RWPE2 (cell line): ENCODE results near the gene ENTPD2.

Experiments used
- ATAC-seq: fragments of 200-7000 bp; cut with Tn5 transposase; 3 replicates; pipeline ENCODE4 v1.9.1; 2021; ENCODE audit warnings: low read depth
- DNase-seq: peaks from one replicate; pipeline ENCODE4 v3.0.0-alpha.2; 2020; ENCODE audit warnings: low spot score
- H3K27ac ChIP-seq: fragments of 450-650 bp; 2 replicates; pipeline ENCODE4 v1.5.1; 2017; ENCODE audit warnings: mild to moderate bottlenecking; ENCODE audit not compliant: poor library complexity, severe bottlenecking
- H3K27me3 ChIP-seq: fragments of 250-450 bp; sonication (Bioruptor Pico); 2 replicates; pipeline ENCODE4 v1.5.1; 2021; ENCODE audit warnings: mild to moderate bottlenecking, moderate library complexity; ENCODE audit not compliant: insufficient read depth, poor library complexity, severe bottlenecking
- H3K36me3 ChIP-seq: fragments of 250-450 bp; sonication (Bioruptor Pico); 2 replicates; pipeline ENCODE4 v1.5.1; 2020; ENCODE audit warnings: low read depth, mild to moderate bottlenecking, moderate library complexity
- H3K4me1 ChIP-seq: fragments of 250-450 bp; sonication (Bioruptor Pico); 2 replicates; pipeline ENCODE4 v1.5.1; 2021; ENCODE audit warnings: mild to moderate bottlenecking, moderate library complexity; ENCODE audit not compliant: insufficient read depth, poor library complexity, severe bottlenecking
- H3K4me3 ChIP-seq: fragments of 250-450 bp; sonication (Bioruptor Pico); 2 replicates; pipeline ENCODE4 v1.5.1; 2021; ENCODE audit warnings: mild to moderate bottlenecking, moderate library complexity; ENCODE audit not compliant: severe bottlenecking
- H3K9me3 ChIP-seq: fragments of 250-450 bp; sonication (Bioruptor Pico); 2 replicates; pipeline ENCODE4 v1.5.1; 2021; ENCODE audit warnings: mild to moderate bottlenecking, moderate library complexity; ENCODE audit not compliant: severe bottlenecking
- TF ChIP-seq, protein P1 (sequence below): fragments of 450-650 bp; IDR thresholded peaks from one replicate; pipeline ENCODE4 v1.5.1; 2017; ENCODE audit warnings: mild to moderate bottlenecking, moderate library complexity; ENCODE audit not compliant: poor library complexity, severe bottlenecking

ENTPD2 gene

DNA sequence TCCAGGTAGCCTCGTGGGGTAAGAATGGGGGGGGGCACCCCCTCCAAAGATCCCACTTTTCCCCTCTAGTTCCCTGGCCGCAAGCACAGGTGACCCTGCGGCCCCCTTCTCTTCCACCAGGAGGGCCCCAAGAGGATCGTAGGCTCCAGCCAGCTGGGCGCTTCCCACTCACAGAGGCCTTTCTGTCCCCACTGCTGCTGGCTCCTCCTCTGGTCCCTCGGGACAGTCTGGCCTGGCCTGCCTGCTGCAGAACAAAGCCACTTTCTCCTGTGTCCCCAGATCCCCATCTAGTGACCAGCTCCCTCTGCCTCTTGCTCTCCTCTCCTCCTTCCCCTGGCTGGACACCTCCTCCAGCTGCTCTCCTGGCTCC, 17.0 kb upstream of the ENTPD2 start:
- H3K27ac ChIP-seq: peak overlapping the region; percentile 47
- TF ChIP-seq, protein P1, sequence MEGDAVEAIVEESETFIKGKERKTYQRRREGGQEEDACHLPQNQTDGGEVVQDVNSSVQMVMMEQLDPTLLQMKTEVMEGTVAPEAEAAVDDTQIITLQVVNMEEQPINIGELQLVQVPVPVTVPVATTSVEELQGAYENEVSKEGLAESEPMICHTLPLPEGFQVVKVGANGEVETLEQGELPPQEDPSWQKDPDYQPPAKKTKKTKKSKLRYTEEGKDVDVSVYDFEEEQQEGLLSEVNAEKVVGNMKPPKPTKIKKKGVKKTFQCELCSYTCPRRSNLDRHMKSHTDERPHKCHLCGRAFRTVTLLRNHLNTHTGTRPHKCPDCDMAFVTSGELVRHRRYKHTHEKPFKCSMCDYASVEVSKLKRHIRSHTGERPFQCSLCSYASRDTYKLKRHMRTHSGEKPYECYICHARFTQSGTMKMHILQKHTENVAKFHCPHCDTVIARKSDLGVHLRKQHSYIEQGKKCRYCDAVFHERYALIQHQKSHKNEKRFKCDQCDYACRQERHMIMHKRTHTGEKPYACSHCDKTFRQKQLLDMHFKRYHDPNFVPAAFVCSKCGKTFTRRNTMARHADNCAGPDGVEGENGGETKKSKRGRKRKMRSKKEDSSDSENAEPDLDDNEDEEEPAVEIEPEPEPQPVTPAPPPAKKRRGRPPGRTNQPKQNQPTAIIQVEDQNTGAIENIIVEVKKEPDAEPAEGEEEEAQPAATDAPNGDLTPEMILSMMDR: no peak
- no peaks in the 10 kb centered on the region for H3K36me3 ChIP-seq
- peak overlapping the region; percentile 90 for H3K4me3 ChIP-seq
- H3K27me3 ChIP-seq: no peaks in the 10 kb centered on the region
- DNase-seq: no peak
- no peaks in the 10 kb centered on the region for H3K9me3 ChIP-seq
- peak; percentile 8 for ATAC-seq
- no peaks in the 10 kb centered on the region for H3K4me1 ChIP-seq

DNA sequence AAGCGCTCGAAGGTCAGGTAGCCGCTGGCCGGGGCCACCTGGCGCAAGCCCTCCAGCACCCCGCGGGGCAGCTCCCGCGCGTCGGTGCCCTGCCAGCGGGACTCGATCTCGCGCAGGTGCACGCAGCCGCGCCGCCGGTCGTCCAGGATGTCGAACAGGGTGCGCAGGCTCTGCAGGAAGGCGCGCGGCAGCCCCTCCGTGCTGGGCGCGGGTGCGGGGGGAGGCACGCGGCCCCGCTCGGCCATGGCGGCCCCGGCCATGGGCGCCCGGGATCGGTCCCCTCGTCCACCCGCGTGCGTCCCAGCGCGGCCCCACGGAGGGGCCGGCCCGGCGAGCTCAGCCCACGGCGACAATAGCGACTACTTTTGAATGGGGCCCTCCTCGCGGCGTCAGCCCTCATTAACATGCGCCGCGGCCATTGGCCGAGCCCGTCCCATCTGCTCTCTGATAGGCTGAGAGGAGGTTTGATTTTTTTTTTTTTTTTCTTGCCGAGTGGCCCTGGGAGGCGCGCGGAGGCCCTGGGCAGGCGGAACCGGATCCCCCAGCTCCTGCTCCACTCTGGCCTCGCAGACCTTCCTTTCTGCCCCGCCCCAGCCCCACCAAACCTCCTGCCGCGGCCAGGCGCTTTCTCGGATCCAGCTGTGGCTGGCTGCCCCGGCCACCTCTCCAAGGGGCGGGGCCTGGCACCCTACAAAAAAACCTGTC, 16.5 kb upstream of the ENTPD2 start, which contains the start of gene SAPCD2:
TSS of gene SAPCD2 (minus strand) at position 357 of the 705 bp plus-strand sequence. CDS start at position 260, 97 bp downstream.
- TF ChIP-seq, protein P1: no peak
- peak; percentile 88 for DNase-seq
- H3K4me3 ChIP-seq: peak within 1 kb of the TSS; percentile 90
- H3K36me3 ChIP-seq: no peaks in the 10 kb centered on the region
- H3K4me1 ChIP-seq: no peaks in the 10 kb centered on the region
- no peaks in the 10 kb centered on the region for H3K9me3 ChIP-seq
- no peaks in the 10 kb centered on the region for H3K27me3 ChIP-seq
- H3K27ac ChIP-seq: peak within 1 kb of the TSS; percentile 47
- peak; percentile 76 for ATAC-seq

DNA sequence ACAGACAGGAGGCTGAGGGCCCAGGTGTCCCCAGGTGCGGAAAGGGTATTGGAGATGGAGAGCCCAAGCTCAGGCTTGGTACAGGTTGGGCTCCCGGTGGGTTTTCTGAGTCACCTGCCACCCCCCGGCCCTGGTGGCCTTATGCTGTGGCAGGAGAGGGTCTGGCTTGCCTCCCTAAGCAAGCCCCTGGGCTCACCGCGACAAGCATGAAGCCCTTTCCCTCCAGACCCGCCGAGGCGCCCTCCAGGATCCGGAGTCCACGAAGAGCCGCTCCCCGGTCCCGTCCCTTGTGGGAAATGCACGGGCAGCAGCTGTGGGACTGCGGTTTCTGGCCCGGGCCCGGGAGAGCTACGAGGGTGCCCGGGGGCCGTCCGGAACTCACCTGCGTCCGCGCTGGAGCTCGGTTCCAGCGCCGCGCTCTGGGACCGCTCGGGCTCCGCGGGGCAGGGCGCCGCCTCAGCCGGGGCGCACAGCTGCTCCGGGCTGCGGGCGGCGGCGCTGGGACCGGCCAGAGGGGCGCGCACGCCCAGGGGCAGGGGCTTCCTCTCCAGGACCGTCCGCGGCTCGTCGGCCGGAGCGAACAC, 15.7 kb upstream of the ENTPD2 start:
- Histone ChIP-seq H3K4me3 (peak overlapping the region; percentile 90), H3K36me3 (no peaks in the 10 kb centered on the region), H3K27ac (peak overlapping the region; percentile 47), H3K9me3 (no peaks in the 10 kb centered on the region), H3K4me1 (no peaks in the 10 kb centered on the region), H3K27me3 (no peaks in the 10 kb centered on the region)
- DNase-seq (no peak), ATAC-seq (no peak)
- TF ChIP-seq, protein P1: no peak

DNA sequence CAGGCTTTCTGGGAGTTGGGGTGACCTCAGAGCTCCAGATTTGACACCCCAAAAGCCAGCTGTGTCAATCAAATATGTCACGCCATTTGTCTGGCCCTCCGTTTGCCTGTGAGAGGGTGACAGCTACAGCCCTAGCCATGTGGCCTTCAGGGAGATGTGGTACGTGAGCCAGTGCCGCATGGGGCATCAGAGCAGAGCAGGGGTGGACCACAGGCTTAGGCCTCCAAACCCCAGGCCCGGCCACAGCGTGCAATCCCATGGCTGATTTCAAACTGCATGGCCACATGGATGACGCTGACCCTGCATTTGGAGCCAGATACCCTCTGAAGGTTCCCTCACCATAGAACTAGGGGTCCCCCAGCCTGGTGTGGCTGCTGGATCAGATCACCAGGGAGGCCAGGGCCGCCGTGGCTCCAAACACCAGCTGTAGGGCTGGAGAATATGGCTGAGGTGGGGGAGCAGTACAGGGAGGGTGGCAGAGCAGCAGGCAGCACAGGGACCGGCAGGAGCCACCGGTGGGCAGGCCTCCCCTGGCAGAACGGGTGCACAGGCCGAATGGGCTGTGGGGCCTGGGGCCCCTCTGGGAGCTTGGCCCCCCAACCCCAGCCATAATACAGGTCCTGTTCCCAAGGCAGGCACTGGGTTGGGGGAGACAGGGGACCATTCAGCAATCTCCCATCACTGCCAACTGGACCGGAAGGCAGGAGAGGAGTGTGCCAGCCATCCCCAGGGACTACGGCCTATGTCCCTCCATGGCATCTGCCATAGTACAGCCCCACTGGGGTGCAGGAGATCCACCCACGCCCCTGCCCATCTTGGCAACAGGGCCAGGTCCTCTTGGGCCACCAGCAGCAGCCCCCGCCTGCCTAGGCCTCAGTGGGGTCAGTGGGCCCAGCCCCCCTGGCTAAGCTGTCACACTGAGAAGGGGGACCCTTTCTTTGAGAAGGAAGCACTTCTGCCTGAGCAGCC, 15.0 kb upstream of the ENTPD2 start:
- no peak overlapping the region for H3K27ac ChIP-seq
- peak overlapping the region; percentile 90 for H3K4me3 ChIP-seq
- no peaks in the 10 kb centered on the region for H3K36me3 ChIP-seq
- ATAC-seq (no peak), DNase-seq (no peak)
- H3K4me1 ChIP-seq: no peaks in the 10 kb centered on the region
- H3K9me3 ChIP-seq: no peaks in the 10 kb centered on the region
- TF ChIP-seq, protein P1: no peak
- no peaks in the 10 kb centered on the region for H3K27me3 ChIP-seq
